HG03045 (cell line): Measurements from ENCODE around the gene PACSIN3.
"Not testable (repeated sequence)": the region's sequence is repeated elsewhere in the genome, so short reads cannot be mapped to it uniquely, and the experiment has no call there.

Experiments
- ATAC-seq: cut with Tn5 transposase; IDR thresholded peaks from one replicate; pipeline ENCODE4 v1.9.1; 2021; ENCODE audit warnings: mild to moderate bottlenecking, moderate library complexity; ENCODE audit not compliant: unreplicated experiment

The PACSIN3 gene

DNA sequence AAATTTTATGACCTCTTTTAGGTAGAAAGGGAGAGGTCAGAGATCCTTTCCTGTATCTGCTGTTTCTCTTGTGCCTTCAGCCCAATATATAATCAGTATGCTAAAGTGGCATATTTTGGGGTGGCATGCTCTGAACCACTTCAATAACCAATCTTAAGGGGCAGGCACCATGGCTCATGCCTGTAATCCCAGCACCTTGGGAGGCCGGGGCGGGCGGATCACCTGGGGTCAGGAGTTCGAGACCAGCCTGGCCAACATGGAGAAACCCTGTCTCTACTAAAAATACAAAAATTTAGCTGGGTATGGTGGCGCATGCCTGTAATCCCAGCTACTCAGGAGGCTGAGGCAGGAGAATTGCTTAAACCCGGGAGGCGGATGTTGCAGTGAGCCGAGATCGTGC lies 11.9 kb upstream of the PACSIN3 start:
- not testable (repeated sequence) for ATAC-seq

DNA sequence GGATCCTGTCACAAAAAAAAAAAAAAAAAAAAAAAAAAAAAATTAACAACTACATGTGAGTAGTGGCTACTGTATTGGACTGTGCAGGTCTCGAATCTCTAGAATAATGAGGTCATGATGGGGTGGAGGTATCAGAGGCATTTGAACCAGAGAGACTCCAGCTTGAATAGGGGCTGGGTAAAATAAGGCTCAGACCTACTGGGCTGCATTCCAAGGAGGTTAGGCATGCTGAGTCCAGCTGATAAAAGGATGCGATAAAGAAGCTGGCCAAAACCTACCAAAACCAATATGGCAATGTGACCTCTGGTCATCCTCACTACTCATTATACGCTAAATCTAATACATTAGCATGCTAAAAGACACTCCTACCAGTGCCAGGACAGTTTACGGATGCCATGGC lies 5.9 kb upstream of the PACSIN3 start:
- no peak for ATAC-seq

DNA sequence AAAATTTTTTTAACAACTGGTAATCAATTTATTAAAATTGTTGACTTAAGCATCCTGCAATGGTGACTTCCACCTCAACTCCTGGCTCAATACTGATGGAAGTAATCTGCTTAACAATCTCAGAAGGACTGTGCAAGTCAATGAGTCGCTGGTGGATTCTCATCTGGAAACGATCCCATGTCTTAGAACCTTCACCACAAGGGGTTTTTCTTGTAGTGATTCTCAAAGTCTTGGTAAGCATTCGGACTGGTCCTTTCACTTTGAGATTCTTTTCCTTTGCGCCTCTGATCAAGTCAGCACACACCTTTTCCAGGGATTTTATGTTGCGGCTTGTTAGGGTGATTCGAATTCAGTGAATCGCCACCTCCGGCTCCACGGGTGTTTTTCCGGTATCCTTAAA lies 4.9 kb upstream of the PACSIN3 start:
- not testable (repeated sequence) for ATAC-seq

DNA sequence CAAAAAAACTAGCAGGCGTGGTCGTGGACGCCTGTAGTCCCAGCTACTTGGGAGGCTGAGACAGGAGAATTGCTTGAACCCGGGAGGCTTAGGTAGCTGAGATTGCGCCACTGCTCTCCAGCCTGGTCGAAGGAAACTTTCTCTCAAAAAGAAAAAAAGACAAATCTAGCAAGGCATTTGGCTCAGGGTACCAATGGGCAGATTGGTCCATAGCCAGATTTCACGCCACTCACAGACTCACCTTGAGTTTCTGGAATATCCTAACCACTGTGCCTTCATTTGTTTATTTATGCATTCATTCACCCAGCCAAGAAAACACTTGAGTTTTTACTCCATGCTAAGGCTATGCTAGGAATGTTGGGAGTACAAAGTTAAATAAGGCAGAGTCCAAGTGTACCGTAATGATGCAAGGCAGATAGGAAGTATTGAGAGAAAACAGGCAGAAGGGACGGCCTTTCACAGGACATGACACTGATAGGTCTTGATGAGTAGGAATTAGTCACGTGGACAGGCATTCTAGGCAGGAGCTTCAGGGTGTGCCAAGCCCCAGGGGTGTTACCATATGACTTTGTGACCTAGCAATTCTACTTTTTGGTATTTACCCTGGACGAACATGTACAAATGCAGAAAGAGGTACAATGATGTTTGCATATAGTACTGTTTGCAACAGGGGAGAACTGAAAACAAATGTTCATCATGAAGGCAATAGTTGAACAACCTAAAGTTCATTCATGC lies 3.0 kb upstream of the PACSIN3 start:
- no peak for ATAC-seq

DNA sequence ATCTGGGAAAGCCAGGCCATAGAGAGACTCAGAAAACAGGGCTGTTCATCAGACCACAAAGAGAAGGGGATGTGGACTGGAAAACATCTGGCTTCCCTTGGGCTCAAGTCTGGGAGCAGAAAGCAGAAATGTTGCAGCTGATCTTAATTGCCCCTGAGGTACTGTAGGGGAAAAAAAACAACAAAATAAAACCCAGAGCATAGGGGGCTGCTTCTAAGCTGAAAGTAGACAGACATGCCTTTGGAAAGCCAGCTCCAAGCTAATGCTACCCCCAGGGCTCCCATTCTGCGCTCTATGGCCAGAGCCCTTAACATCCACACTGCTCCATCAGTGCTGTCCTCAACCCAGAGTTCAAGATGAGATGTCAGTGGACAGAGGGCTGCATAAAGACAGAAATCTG lies 2.0 kb upstream of the PACSIN3 start:
- ATAC-seq, result no peak

DNA sequence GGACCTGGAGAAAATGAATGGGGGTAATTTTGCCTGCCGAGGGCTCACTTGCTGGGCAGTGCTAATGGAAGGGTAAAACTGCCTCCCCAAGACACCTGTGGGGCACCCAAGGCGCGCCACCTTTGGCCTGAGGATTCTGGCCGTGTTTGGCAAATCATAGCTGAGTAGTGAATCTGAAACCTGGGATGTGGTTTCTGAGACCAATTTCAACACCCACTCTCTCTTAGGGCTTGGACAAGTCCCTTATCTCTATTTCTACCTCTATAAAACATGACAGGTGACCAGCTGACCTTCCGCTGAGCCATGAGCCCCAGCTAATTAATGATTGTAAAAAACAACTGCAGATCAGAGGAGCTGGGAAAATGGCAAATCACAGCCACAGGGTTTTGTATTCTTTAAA lies 1.5 kb upstream of the PACSIN3 start:
- no peak for ATAC-seq

DNA sequence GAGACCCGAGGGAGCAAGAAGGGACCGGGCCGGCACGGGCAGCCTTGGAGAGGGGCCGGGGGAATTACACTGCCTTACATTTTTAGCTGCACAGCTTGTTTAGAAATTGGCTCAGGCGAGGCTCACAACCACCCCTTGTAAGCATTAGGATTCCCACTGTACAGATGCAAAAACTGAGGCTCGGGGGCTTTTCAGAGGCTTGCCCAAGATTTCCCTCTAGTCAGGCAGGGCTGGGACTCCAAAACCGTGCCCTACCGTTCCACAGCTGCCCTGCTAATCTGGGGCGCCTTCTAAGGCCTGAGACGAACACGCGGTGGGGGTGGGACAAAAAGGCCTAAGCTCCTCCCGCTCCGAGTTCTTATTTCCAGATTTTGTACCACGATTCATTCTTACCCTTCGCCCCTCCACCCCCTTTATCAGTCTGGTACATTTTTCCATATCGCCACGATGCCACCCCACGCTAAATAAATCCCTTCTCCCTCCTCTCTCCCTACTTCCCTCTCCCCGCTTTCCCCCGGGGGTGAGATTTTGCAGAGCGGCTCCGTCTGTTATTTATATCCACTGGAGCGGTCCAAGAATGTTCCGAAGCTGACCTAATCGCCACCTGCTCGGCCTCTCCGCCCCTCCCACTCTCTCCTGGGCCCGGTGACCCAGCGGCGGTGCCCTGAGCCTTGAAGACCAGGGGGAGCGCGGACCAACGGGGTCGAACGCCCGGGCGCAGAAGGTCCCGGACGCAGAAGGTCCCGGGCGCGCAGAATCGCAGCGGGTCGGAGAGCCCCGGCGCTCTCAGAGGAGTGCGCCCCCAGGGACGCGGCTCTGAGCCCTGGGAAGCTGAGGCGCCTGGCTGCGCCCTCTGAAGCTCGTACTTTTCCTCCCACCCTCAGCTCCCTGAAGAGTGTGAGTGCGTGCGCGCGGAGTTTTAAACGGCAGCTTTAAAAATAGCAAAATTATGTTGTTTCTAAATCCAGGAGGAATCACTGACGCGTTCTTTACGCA lies 764 bp upstream of the PACSIN3 start:
- ATAC-seq, result peak; percentile 15

DNA sequence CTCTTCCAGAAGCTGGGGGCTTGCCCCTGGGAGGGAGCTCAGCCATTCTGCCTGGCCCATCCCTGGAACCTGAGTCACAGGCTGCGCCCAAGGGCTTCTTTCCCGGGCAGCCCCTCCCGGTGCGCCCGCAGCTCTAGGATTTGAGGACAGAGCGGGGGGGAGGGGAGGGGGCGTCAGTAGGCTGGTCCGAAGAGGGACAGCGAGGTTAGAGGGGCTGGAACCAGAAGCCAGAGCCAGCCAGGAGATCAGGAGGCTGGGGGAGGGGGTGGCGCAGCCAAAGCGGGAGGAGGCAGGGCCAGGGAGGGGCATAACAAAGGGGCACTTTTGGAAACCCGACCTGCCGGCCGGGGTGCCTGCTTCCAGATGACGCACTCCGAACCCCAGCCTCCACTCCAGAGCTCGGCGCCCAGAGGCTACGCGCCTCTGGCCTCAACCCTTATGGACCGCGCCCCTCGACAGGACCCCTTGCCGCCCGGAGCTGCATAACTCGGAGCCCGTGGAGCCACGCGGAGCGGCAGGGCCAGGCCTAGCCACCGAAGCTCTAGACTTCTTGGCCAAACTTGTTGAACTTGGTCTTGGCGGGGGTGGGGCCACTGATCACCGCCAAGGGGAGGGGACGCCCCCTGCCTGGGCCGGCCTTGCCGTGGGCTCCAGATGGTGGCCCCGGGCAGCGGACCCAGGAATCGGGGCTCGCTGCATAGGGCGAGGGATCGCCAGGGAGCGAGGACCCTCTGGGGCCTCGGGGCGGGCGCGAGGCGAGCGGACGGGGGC lies 744 bp downstream of the PACSIN3 start:
- ATAC-seq, result no peak

DNA sequence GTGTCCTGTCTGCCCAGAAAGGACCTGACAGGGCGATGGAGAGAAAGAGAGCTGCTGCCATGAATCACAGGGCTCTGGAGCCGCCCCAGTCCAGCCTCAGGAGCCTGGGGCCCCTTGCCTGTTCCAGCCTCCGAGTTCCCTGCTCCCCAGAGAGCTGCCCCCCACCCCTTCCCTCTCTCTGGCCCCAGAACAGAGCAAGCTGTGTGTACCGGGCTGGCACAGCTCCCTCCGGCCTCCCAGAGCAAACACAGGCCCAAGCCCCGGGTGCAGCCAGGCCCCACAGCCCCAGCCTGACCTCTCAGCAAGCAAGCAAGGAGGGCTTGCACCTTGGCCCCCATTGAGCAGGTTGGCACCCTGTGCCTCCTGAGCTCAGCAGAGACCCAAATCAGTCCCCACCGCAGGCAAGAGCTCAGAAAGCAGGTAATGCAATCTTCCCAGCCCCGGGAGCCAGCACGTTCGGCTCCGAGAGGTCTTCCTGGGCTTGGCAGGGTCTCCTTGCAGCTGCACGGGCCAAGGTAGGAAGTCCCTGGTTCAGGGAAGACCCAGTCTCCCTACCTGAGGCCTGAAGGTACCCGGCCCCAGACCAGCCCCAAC lies 1.4 kb downstream of the PACSIN3 start:
- ATAC-seq, result no peak

DNA sequence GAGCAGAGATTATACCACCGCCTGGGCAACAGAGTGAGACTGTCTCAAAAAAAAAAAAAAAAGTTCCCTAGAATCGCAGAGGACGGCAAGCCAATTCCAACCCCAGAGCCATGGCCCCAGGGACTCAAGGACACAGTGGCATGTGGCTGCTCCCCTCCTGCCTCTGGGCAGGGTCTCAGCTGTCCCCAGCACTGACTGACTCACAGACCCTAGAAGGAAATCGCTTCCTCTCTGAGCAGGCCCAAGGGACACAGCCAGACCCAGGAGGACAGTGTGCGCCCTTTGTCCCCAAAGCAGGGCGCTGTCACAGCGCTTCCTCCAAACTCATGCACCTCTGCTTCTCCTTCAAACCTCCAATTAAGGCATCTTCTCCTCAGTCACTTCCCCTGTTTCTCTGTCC lies 2.3 kb downstream of the PACSIN3 start:
- no peak for ATAC-seq

DNA sequence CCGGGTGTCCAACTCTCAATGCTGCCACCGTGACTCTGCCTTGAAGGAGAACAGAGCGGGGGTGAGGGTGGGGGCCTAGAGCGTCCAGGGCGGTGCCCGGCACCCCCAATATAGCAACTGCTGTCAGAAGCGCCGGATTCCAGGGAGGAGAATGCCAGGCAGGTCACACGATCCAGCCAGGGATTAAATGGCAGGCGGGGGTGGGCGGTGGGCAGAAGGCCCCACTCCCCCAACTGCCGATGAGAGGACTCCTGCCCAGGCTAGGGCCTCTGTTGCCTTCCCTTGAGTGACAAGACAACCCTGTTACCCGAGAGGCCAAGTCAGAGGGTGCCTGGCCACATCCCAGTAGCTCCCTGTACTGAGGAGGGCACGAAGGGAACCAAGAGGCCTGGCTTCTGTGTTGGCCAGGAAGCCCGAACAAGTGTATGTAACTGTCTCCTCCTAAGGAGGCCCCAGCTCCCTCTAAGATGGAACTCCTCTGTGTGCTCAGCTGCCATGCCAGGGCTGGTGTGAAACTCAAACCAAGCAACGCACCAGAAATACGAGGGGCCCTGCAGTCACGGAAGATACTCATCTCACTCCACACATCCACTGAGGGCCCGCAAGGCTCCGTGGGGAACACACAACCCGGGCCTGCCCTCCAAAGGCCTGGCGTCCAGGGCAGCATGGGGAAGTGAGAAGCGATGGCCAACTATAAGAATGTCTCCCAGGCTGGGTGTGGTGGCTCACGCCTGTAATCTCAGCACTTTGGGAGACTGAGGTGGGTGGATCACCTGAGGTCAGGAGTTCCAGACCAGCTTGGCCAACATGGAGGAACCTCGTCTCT lies 3.0 kb downstream of the PACSIN3 start:
- no peak for ATAC-seq

DNA sequence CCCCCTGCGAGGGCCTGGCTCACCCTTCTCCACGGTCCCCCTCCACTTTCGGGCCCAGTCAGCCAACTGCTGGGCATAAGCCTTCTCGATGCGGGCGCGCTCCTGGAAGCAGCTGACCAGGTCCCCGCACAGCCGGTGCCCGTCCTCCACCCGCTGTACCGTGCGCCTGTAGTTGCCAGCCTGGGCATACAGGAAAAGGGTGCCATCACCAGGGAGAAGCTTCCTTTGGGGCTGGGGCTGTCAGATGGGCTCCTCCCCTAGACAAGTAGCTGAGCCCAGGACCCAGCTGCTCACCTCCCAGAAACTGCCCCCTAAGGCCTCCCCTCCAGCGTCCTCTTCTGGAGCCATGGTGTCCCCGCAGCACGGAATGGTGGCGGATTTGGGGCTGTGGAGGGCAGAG lies 3.9 kb downstream of the PACSIN3 start:
- no peak for ATAC-seq

DNA sequence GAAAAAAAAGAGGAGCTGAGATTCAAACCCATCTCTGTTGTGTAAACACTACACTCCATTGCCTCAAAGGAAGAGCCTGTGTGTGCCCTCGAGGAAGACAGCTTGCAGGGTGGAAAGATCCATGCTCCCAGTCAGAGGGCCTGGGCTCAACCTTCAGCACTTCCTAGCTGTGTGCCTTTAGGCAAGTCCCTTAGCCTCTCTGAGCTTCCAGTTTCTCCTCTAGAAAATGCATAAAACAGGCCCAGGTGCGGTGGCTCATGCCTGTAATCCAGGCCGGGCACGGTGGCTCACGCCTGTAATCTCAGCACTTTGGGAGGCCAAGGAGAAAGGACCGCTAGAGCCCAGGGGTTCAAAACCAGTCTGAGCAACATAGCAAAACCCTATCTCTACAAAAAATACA lies 5.0 kb downstream of the PACSIN3 start:
- ATAC-seq, result no peak

DNA sequence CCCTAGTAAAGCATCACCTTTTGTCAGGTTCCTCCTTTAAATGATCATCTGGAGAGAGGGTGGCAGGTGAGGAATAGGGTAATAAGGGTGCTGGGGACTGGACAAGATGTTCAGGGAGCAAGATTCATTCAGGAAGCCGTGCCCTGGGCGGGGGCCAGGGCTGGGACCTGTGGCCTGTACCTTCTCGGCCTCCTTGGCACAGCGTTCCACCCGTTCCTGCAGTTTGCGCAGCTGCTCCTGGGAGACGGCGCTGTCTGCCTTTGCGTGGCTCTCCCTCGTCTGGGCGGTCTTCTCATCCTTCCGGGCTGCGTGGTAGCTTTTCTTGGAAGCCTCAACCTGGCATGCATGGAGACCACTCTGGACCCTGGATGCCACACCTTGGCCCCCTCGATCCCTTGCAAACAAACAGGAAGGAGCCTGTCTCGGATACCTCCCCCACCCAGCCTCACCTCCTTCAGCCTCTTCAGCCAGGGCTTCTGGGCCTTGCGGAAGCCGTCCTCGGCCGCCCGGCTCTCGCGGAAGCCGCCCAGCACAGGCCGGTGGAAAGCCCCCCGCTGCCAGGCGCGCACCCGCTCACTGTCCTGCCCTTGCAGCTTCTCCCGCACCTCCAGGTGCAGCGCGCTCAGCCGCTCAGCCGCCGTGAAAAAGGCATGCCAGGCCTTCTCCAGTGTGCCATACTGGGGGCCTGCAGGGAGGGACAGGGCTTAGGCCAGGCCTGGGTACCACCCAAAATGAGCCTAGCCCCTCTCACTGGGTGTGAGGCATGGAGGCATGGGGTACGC lies 6.0 kb downstream of the PACSIN3 start:
- ATAC-seq, result no peak

DNA sequence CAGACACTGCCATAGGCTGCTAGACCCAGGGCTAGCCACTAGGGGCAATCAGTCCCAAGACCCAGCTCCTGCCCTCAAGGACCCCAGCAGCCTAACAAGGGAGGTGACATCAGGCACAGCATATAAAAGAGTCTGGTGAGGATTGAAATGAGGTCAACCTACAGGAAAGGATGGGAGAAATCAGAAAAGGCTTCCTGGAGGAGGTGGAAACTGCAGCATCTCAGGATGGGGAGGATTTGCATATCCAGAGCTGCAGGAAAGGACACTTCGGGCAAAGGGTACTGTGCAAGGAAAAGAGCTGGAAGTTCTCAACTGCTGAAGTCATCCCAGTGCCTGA lies 6.6 kb downstream of the PACSIN3 start:
- ATAC-seq, result no peak

DNA sequence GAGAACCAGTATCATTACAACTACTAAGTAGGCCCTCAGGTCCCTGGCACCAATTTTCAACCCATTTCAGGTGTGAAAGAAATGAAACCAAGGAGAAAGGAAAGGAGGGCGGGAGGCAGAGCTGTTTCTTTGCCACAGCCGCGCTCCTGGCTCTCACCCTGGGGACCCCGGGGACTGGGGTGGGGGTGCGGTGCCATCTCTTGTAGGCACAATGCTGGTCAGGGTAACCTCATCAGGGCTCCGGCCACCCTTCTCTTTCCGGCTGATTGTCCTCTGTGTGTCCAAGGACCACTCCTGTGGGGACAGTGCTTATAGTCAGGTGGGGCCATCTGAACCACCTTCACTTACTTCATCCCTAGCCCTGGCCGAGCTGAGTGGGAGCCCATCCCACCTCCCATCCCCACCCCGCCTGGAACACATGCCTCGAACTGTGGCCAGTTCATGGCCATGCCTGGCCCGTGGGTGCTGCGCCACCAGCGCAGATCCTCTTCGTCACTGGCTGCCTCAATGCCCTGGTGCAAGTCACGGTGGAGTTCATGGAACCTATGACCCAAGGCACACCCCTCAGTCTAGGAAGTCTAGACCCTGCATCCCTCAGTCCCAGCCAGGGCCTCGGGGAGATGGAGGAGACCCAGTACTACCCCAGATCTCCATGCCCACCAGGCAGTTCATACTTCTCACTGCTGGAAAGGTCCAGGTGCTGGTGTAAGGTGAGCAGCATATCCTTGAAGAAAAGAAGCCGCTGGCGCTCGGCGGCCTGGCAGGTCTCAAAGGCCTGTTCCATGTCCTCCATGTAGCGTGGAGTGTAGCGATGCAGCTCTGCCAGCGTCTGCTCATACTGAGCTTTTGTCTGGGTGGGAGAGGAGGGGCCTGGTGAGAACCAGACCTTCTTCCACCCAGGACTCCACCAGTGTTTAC lies 7.2 kb downstream of the PACSIN3 start:
- no peak for ATAC-seq

DNA sequence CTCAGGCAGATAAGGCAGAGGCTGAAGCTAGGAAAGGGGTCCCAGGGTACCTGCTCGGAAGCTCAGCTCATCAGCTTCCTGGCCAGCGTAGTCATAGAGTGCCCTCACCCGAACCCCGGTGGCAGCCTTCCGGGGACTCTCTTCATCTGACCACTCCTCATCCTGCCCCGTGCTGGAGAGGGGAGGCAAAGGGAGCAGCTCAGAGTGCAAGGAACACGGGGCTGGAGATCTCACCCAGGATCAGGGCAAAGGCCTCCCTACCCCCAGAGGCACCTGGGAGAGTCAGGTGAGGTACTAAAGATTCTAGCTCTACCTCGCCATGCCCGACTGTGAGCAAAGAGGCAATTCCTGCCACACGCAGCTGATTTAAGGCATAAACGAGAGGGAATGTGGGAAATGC lies 7.9 kb downstream of the PACSIN3 start:
- no peak for ATAC-seq

DNA sequence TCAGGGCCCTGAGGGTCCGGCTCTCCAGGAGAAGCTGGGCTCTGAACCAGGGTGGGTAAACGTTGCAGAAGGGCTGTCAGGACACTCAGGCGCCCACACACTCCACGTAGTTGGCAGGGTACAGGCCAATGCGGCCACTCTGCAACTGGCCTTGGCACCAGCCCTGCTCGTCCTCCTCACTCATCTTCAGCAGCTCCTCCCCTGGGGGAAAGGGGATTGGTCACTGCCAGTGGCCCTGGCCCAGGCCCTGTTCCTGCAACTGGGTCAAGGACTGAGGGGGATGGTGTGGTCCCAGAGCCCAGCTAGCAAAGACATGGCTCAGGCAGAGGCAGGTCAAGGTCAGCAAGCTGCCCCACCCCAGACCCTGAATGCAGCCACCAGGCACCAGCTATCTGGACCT lies 8.4 kb downstream of the PACSIN3 start:
- ATAC-seq, result no peak
